ENCODE data around the gene NAV2.

The NAV2 gene

DNA sequence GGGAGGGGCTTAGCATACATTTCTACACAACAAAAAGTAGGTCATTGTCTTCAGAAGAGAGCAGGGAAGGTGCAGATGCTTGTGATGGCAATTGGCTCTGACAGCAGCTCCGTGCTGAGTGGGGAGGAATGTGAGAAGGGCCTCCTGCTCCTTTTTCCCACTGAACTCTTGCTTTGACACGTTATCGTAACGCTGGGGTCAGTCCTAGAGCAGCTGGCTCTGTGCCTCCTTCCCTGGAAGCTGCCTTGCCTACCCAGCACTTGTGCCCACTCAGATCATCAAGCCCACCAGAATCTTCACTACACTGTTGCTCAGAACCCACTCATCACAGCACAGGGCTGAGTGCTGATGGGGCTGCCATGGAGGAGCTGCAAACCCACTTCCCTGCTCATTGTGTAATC lies 14.9 kb upstream of the NAV2 start:
- H3K4me2 ChIP-seq (ENCODE audit: insufficient read depth, low read length), result no peak overlapping the region
- TF ChIP-seq CTCF (IDR thresholded peaks at IDR 0.05; ENCODE audit: borderline replicate concordance, extremely low read depth, low read length, poor library complexity, severe bottlenecking), result no peak
- TF ChIP-seq EZH2 (IDR thresholded peaks at IDR 0.05; ENCODE audit: borderline replicate concordance, low read depth, low read length, severe bottlenecking), result no peak
- H3K9ac ChIP-seq (ENCODE audit: low read depth, low read length), result no peak overlapping the region
- H3K9me3 ChIP-seq (ENCODE audit: insufficient read depth, low read length, severe bottlenecking), result no peaks in the 10 kb centered on the region
- no peak overlapping the region for H2AFZ ChIP-seq (ENCODE audit: low read depth, low read length)
- H3K36me3 ChIP-seq (ENCODE audit: insufficient read depth, low read length), result no peaks in the 10 kb centered on the region
- H3K4me1 ChIP-seq (ENCODE audit: insufficient read depth, low read length), result no peaks in the 10 kb centered on the region
- no peaks in the 10 kb centered on the region for H3K79me2 ChIP-seq (ENCODE audit: insufficient read depth, low read length)
- ATAC-seq (ENCODE audit: insufficient read depth, low read depth) (no peak), DNase-seq (no peak)
- H4K20me1 ChIP-seq (ENCODE audit: insufficient read depth, low read length), result no peaks in the 10 kb centered on the region
- H3K27ac ChIP-seq (ENCODE audit: low read length), result no peak overlapping the region
- no peak overlapping the region for H3K4me3 ChIP-seq (ENCODE audit: low read depth in 1 of 2, low read length in 2 of 2)
- peaks cover 10% of the 10 kb centered on the region for H3K27me3 ChIP-seq (ENCODE audit: insufficient read depth, low read length, poor library complexity)

- no peaks in the 10 kb centered on the region for H3K36me3 ChIP-seq (ENCODE audit: insufficient read depth, low read length)
- no peak overlapping the region for H3K4me3 ChIP-seq (ENCODE audit: low read depth in 1 of 2, low read length in 2 of 2)
- H4K20me1 ChIP-seq (ENCODE audit: insufficient read depth, low read length), result no peaks in the 10 kb centered on the region
- DNase-seq (no peak), ATAC-seq (ENCODE audit: insufficient read depth, low read depth) (no peak)
- no peak overlapping the region for H3K4me2 ChIP-seq (ENCODE audit: insufficient read depth, low read length)
- no peak overlapping the region for H3K9ac ChIP-seq (ENCODE audit: low read depth, low read length)
- no peak for TF ChIP-seq CTCF (IDR thresholded peaks at IDR 0.05; ENCODE audit: borderline replicate concordance, extremely low read depth, low read length, poor library complexity, severe bottlenecking)
- TF ChIP-seq EZH2 (IDR thresholded peaks at IDR 0.05; ENCODE audit: borderline replicate concordance, low read depth, low read length, severe bottlenecking), result no peak
- H3K4me1 ChIP-seq (ENCODE audit: insufficient read depth, low read length), result no peaks in the 10 kb centered on the region
- no peaks in the 10 kb centered on the region for H3K9me3 ChIP-seq (ENCODE audit: insufficient read depth, low read length, severe bottlenecking)
- H2AFZ ChIP-seq (ENCODE audit: low read depth, low read length), result no peak overlapping the region
- H3K79me2 ChIP-seq (ENCODE audit: insufficient read depth, low read length), result no peaks in the 10 kb centered on the region
- peaks cover 10% of the 10 kb centered on the region for H3K27me3 ChIP-seq (ENCODE audit: insufficient read depth, low read length, poor library complexity)
- H3K27ac ChIP-seq (ENCODE audit: low read length), result no peak overlapping the region
These were observed 13.9 kb upstream of the NAV2 start for GRCh38 chr11:19698493-19699292.

- TF ChIP-seq CTCF (IDR thresholded peaks at IDR 0.05; ENCODE audit: borderline replicate concordance, extremely low read depth, low read length, poor library complexity, severe bottlenecking) (no peak), EZH2 (IDR thresholded peaks at IDR 0.05; ENCODE audit: borderline replicate concordance, low read depth, low read length, severe bottlenecking) (no peak)
- peaks cover 10% of the 10 kb centered on the region for H3K27me3 ChIP-seq (ENCODE audit: insufficient read depth, low read length, poor library complexity)
- DNase-seq, result no peak
- ATAC-seq (ENCODE audit: insufficient read depth, low read depth), result no peak
- no peaks in the 10 kb centered on the region for H3K4me1 ChIP-seq (ENCODE audit: insufficient read depth, low read length)
- H3K79me2 ChIP-seq (ENCODE audit: insufficient read depth, low read length), result no peaks in the 10 kb centered on the region
- no peaks in the 10 kb centered on the region for H3K36me3 ChIP-seq (ENCODE audit: insufficient read depth, low read length)
- no peak overlapping the region for H3K4me2 ChIP-seq (ENCODE audit: insufficient read depth, low read length)
- H2AFZ ChIP-seq (ENCODE audit: low read depth, low read length), result no peak overlapping the region
- no peak overlapping the region for H3K4me3 ChIP-seq (ENCODE audit: low read depth in 1 of 2, low read length in 2 of 2)
- no peak overlapping the region for H3K27ac ChIP-seq (ENCODE audit: low read length)
- no peaks in the 10 kb centered on the region for H3K9me3 ChIP-seq (ENCODE audit: insufficient read depth, low read length, severe bottlenecking)
- no peak overlapping the region for H3K9ac ChIP-seq (ENCODE audit: low read depth, low read length)
- H4K20me1 ChIP-seq (ENCODE audit: insufficient read depth, low read length), result no peaks in the 10 kb centered on the region
These were observed 11.2 kb upstream of the NAV2 start for GRCh38 chr11:19701421-19701820.

All from DND-41 (cell line).